Measurements from ENCODE around the gene GOLGA6L9.
"Not testable (repeated sequence)": the region's sequence is repeated elsewhere in the genome, so short reads cannot be mapped to it uniquely, and the experiment has no call there.

Gene GOLGA6L9

GRCh38 chr15:82472269-82472982 lies 42.8 kb downstream of the GOLGA6L9 start:
- DNase-seq: not testable (repeated sequence)

DNA sequence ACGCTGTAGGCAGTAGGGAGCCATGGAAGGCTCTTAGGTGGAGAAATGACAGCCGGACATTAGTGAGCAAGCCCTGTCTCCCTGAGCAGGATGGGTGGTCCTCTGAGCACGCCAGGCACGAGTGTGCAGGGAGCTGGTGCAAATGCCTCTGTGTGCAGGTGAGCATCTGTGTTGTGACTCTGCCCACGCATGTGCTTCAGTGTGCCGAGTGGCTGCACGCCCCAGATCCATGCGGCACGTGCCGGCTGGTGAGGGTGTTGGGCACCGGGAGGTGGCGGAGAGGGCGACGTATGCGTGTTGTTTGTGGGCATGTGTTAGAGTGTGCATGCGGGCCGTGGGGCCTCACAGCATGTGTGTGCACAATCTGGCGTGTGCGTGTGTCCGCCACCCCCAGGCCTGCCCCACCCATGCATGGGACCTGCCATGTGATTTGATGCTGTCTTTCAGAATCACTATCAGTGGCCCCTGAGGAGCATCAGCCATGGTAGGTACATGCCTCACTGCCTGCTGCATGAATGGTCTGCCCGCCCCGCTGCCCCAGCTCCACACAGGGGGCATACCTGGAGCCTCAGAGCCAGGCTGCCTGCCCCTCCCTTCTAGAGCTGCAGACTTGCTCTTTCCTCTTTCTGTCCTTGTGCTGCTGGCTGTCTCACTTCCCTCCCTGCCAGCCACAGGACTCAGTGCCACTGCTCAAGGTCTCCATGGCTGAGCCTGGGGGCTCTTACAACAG lies 45.1 kb downstream of the GOLGA6L9 start:
- not testable (repeated sequence) for DNase-seq

GRCh38 chr15:82475345-82475967 lies 45.8 kb downstream of the GOLGA6L9 start:
- not testable (repeated sequence) for DNase-seq

DNA sequence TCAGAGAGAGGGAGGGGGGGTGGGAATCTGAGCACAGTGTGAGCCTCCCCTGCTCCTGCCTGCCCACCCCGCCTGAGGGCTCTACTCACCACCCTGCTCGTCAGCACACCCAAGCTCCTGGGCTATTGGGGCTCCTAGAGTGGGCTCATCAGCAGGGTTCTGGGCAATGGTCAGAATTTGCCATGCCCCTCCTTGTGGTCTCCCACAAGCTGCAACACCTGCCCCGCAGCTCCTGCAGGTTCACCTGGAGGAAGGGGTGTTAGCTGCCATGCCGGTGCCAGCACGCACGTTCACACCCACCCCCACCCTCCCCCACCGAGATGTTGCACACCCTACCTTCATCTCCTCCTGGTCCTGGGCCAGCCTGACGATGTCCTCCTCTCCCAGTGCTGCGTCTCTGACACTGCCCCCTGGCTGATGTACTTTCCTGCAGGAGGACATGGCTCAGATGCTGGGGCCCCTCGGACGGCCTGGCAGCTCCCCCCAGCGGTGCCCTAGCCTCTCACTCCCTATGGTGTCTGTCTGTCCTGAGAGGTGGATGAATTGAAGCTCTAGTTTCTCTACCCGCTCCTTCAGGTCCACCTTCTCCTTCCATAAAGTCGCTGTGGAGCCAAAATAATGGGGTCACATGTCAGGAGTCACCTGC lies 47.2 kb downstream of the GOLGA6L9 start:
- not testable (repeated sequence) for DNase-seq

DNA sequence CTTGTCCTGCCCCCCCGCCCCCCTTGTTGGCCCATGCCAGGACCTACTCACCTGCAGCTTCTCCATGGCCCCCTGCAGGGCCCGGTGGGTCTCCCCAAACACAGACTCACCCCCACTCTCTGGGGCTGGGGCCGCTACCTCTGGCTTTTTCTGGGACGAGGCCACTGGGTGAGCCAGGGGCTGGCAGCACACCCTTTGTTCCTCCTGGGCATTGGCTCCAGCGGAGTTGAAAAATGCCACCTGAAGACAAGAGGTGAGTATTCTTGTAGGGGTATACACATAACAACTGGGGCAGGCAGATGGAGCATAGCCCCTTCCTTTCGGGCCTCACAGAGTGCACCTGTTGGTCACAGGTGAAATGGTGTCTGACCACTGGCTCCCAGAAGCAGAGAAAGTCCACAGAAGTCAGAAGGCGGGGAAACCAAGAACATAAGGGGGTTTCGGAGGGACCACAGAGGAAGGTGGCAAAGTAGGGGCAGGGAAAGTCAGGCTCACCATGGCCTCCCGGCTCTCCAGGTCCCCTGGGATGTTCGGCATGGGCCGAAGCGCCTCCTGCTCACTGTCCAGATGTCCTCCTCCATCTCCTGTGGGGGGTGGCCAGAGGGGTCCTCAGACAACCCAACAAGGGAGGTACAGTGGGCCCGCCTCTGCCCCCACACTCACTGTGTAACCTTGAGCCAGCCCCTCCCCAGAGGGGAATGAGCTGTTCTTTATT lies 47.9 kb downstream of the GOLGA6L9 start:
- not testable (repeated sequence) for DNase-seq
